GM19463 (cell line): Measurements from ENCODE around the gene KCNJ4.
"Not testable (repeated sequence)": the region's sequence is repeated elsewhere in the genome, so short reads cannot be mapped to it uniquely, and the experiment has no call there.

ENCODE experiments used
- ATAC-seq: cut with Tn5 transposase; IDR thresholded peaks from one replicate; pipeline ENCODE4 v1.9.1; 2021; ENCODE audit warnings: mild to moderate bottlenecking, moderate library complexity; ENCODE audit not compliant: unreplicated experiment

KCNJ4 gene

GRCh38 chr22:38388506-38389427 lies 66.2 kb downstream of the KCNJ4 start:
- ATAC-seq = not testable (repeated sequence)

- ATAC-seq = not testable (repeated sequence)
These were observed 68.1 kb downstream of the KCNJ4 start for GRCh38 chr22:38386918-38387317.

GRCh38 chr22:38383417-38383816 lies 71.6 kb downstream of the KCNJ4 start:
- no peak for ATAC-seq

- ATAC-seq = not testable (repeated sequence)
These were observed 73.6 kb downstream of the KCNJ4 start for GRCh38 chr22:38381371-38381770.
